Fibroblast of skin of left biceps (primary cell): Measurements from ENCODE around the gene KCNMB1.

ENCODE experiments used
- DNase-seq, 2 experiments: peaks; one replicate each; pipeline ENCODE4 v3.0.0-alpha.2; 2013; ENCODE audit warnings: low read depth in 2 of 2

Gene KCNMB1

GRCh38 chr5:170414786-170415185 is 25.6 kb upstream of the KCNMB1 start:
- no peak for DNase-seq

- DNase-seq, result no peak
These were observed 24.7 kb upstream of the KCNMB1 start for GRCh38 chr5:170413897-170414296.

- no peak for DNase-seq
These were observed 21.9 kb upstream of the KCNMB1 start for GRCh38 chr5:170411100-170411499.

- no peak for DNase-seq
These were observed 21.2 kb upstream of the KCNMB1 start for GRCh38 chr5:170410401-170410800.

GRCh38 chr5:170408877-170409660 is 19.9 kb upstream of the KCNMB1 start:
- DNase-seq, result no peak

GRCh38 chr5:170408226-170408625 is 19.1 kb upstream of the KCNMB1 start:
- DNase-seq, result no peak

- no peak for DNase-seq
These were observed 17.9 kb upstream of the KCNMB1 start for GRCh38 chr5:170407062-170407461.

GRCh38 chr5:170405817-170406216 is 16.6 kb upstream of the KCNMB1 start:
- no peak for DNase-seq

- no peak for DNase-seq
These were observed 15.2 kb upstream of the KCNMB1 start for GRCh38 chr5:170404398-170404797.

GRCh38 chr5:170403675-170404074 is 14.5 kb upstream of the KCNMB1 start:
- DNase-seq, result no peak

GRCh38 chr5:170402508-170402907 is 13.3 kb upstream of the KCNMB1 start:
- DNase-seq, result no peak

- DNase-seq, result no peak
These were observed 7.9 kb upstream of the KCNMB1 start for GRCh38 chr5:170397059-170397458.

- no peak for DNase-seq
These were observed 4.8 kb upstream of the KCNMB1 start for GRCh38 chr5:170393958-170394357.

GRCh38 chr5:170393235-170393634 is 4.1 kb upstream of the KCNMB1 start:
- DNase-seq, result no peak

GRCh38 chr5:170390472-170390871 is 1.3 kb upstream of the KCNMB1 start:
- no peak for DNase-seq

GRCh38 chr5:170389550-170389892 is 354 bp upstream of the KCNMB1 start:
- no peak for DNase-seq

- no peak for DNase-seq
These were observed 1.2 kb downstream of the KCNMB1 start for GRCh38 chr5:170387775-170388639.

GRCh38 chr5:170386743-170387395 is 2.3 kb downstream of the KCNMB1 start:
- DNase-seq, result no peak

GRCh38 chr5:170383227-170383626 is 5.9 kb downstream of the KCNMB1 start:
- DNase-seq, result no peak

- no peak for DNase-seq
These were observed 6.4 kb downstream of the KCNMB1 start for GRCh38 chr5:170382790-170383189.

- DNase-seq, result no peak
These were observed 8.7 kb downstream of the KCNMB1 start for GRCh38 chr5:170380361-170380951.

- no peak for DNase-seq
These were observed 10.4 kb downstream of the KCNMB1 start for GRCh38 chr5:170378740-170379139.
